ENCODE measurements around the gene OR10A2. TPM values are rescaled to one million over a fixed set of nuclear protein-coding genes. Genes with fewer than 3 reads are reported as not detected.

Gene OR10A2
- total RNA-seq, 2 experiments from 2014 or later = not detected

DNA sequence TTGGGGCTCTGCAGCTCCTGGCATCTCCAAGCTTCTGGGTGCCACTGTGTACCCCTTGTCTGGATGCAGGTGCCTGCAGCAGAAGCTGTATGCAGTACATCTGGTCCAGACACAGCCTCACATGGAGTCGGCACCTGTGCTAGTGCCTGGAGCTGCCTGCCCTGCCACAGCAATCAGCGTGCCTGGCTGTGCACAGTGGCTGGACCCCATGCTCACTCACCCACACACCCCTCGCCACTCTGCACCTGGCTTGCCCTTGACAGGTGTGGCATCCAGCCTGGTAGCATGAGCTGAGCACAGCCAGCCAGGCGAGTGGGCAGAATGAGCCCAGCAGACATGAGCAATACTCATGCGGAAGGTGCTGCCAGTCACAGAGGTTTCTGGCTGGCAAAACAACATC, 43.9 kb upstream of the OR10A2 start:
- ChIA-PET CTCF (no interaction called here), POLR2A (no interaction called here)
- H3K9me3 Mint-ChIP-seq = peaks cover 3% of the 10 kb centered on the region
- Histone ChIP-seq H3K4me3 (ENCODE audit: low read length) (no peak overlapping the region), H3K27me3 (ENCODE audit: control insufficient read depth in 1 of 2, insufficient read depth in 2 of 2, low read length in 2 of 2) (peaks cover 0 to 3% of the 10 kb centered on the region in 2 experiments), H3K36me3 (ENCODE audit: insufficient read depth, low read length) (no peaks in the 10 kb centered on the region), H3K27ac (ENCODE audit: low read depth in 1 of 2, low read length in 2 of 2) (no peak overlapping the region), H3K9me3 (ENCODE audit: control insufficient read depth in 1 of 2, insufficient read depth in 1 of 2, low read length in 2 of 2) (peaks cover 0 to 13% of the 10 kb centered on the region in 2 experiments), H3K4me1 (ENCODE audit: insufficient read depth, low read length) (no peaks in the 10 kb centered on the region)
- no peak overlapping the region for H3K4me3 Mint-ChIP-seq
- H3K36me3 Mint-ChIP-seq (ENCODE audit: low read depth) = no peaks in the 10 kb centered on the region
- no peak for ATAC-seq (ENCODE audit: poor library complexity)
- no peaks in the 10 kb centered on the region for H3K4me1 Mint-ChIP-seq (ENCODE audit: low read depth)
- H3K27me3 Mint-ChIP-seq = peaks cover 16% of the 10 kb centered on the region
- intact Hi-C loops (cut with DNase I, micrococcal nuclease) = no loop called here
- H3K27ac Mint-ChIP-seq = no peak overlapping the region
- no peak for DNase-seq
- TF ChIP-seq, protein P1, sequence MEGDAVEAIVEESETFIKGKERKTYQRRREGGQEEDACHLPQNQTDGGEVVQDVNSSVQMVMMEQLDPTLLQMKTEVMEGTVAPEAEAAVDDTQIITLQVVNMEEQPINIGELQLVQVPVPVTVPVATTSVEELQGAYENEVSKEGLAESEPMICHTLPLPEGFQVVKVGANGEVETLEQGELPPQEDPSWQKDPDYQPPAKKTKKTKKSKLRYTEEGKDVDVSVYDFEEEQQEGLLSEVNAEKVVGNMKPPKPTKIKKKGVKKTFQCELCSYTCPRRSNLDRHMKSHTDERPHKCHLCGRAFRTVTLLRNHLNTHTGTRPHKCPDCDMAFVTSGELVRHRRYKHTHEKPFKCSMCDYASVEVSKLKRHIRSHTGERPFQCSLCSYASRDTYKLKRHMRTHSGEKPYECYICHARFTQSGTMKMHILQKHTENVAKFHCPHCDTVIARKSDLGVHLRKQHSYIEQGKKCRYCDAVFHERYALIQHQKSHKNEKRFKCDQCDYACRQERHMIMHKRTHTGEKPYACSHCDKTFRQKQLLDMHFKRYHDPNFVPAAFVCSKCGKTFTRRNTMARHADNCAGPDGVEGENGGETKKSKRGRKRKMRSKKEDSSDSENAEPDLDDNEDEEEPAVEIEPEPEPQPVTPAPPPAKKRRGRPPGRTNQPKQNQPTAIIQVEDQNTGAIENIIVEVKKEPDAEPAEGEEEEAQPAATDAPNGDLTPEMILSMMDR (IDR thresholded peaks at IDR 0.05) = no peak

DNA sequence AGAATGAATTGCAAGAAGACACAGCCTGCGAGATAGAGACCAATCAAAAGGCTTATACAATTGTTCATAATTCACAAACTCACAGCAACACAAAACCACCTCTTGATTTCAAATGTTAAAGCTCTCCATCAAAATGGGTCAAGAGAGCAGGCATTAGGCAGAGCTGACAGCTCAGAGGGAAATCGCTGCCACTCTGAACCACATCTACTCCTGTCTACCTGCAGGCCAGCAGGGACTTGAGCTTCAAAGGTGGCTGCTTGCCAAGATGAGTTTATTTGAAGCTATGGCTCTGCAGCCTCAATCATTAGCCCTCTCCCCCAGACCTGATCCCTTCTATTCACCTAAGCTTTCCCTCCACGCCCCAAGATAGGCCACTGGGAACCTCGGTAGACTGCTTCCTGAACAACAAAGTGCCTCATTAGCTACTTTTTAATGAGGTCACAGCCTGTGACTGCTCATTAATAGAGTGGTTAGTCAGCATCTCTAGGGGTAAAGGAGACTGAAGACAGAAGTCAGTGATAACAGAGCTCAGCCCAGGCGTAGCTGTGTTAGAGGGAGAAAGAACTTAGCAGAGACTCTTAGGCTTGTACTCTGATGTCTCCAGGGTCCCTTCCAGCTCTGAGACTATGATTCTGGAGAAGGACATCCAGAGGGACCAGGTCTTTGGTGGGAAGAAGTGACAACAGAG, 38.6 kb upstream of the OR10A2 start:
- H3K4me1 ChIP-seq (ENCODE audit: insufficient read depth, low read length) = no peaks in the 10 kb centered on the region
- TF ChIP-seq, protein P1 (IDR thresholded peaks at IDR 0.05) = no peak
- ChIA-PET POLR2A (no interaction called here), CTCF (no interaction called here)
- Mint-ChIP-seq H3K4me1 (ENCODE audit: low read depth) (no peaks in the 10 kb centered on the region), H3K36me3 (ENCODE audit: low read depth) (no peaks in the 10 kb centered on the region), H3K9me3 (peaks cover 3% of the 10 kb centered on the region), H3K27ac (no peak overlapping the region), H3K4me3 (no peak overlapping the region), H3K27me3 (peaks cover 22% of the 10 kb centered on the region)
- no peak overlapping the region for H3K27ac ChIP-seq (ENCODE audit: low read depth in 1 of 2, low read length in 2 of 2)
- ATAC-seq (ENCODE audit: poor library complexity) (no peak), DNase-seq (no peak)
- intact Hi-C loops (cut with DNase I, micrococcal nuclease) = no loop called here
- no peak overlapping the region for H3K4me3 ChIP-seq (ENCODE audit: low read length)
- no peaks in the 10 kb centered on the region for H3K27me3 ChIP-seq (ENCODE audit: control insufficient read depth in 1 of 2, insufficient read depth in 2 of 2, low read length in 2 of 2)
- H3K9me3 ChIP-seq (ENCODE audit: control insufficient read depth in 1 of 2, insufficient read depth in 1 of 2, low read length in 2 of 2) = no peaks in the 10 kb centered on the region
- no peaks in the 10 kb centered on the region for H3K36me3 ChIP-seq (ENCODE audit: insufficient read depth, low read length)

DNA sequence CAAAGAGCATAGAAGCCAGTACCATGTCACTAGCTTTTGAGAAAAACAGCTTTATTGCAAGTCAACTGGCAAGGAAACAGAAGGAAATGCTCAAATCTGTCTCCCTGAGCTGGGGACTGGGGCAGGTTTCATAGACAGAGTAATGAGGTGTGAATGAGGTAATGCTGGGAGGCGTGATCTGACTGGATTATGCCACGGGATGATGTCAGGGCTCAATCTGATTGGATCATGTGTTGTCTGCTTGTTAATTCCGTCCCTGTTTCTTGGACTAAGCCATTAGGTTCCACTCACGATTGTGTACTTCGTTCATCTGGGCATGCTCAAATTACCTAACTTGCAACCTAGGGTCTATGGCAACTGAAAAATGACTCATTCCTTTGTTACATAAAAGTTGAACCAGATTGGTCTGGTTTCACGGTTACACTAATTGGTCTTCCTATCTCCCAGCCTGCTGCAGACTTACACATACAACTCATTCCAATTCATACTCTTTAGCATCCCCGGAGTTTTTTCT, 37.6 kb upstream of the OR10A2 start:
- Histone ChIP-seq H3K27ac (ENCODE audit: low read depth in 1 of 2, low read length in 2 of 2) (no peak overlapping the region), H3K27me3 (ENCODE audit: control insufficient read depth in 1 of 2, insufficient read depth in 2 of 2, low read length in 2 of 2) (no peaks in the 10 kb centered on the region), H3K36me3 (ENCODE audit: insufficient read depth, low read length) (no peaks in the 10 kb centered on the region), H3K4me1 (ENCODE audit: insufficient read depth, low read length) (no peaks in the 10 kb centered on the region), H3K4me3 (ENCODE audit: low read length) (no peak overlapping the region), H3K9me3 (ENCODE audit: control insufficient read depth in 1 of 2, insufficient read depth in 1 of 2, low read length in 2 of 2) (no peaks in the 10 kb centered on the region)
- CTCF ChIA-PET = interaction anchor here (1.9 kb wide), 1 partner anchor 12 kb away, joined by 9 read pairs; no protein-coding TSS in a partner anchor
- Mint-ChIP-seq H3K4me3 (no peak overlapping the region), H3K27me3 (peaks cover 17% of the 10 kb centered on the region), H3K36me3 (ENCODE audit: low read depth) (no peaks in the 10 kb centered on the region), H3K4me1 (ENCODE audit: low read depth) (no peaks in the 10 kb centered on the region), H3K9me3 (peaks cover under 1% of the 10 kb centered on the region), H3K27ac (no peak overlapping the region)
- no peak for DNase-seq
- POLR2A ChIA-PET = no interaction called here
- ATAC-seq (ENCODE audit: poor library complexity) = no peak
- intact Hi-C loops (cut with DNase I, micrococcal nuclease) = no loop called here
- TF ChIP-seq, protein P1 (IDR thresholded peaks at IDR 0.05) = no peak
